OCI-LY1 (cell line): Measurements from ENCODE around the gene PGC.

Source experiments
- H2AFZ ChIP-seq: fragments of 200-600 bp; sonication (generic), shearing (Covaris generic); 2 replicates; pipeline ENCODE4 v1.6.0; 2014; ENCODE audit warnings: antibody characterized with exemption, mild to moderate bottlenecking, low read length
- H3F3A ChIP-seq: fragments of 200-600 bp; sonication (generic), shearing (Covaris generic); 2 replicates; pipeline ENCODE4 v1.6.0; 2014; ENCODE audit warnings: mild to moderate bottlenecking, antibody characterized with exemption, low read length, moderate library complexity; ENCODE audit not compliant: insufficient read depth
- H3K27ac ChIP-seq: fragments of 200-600 bp; sonication (generic); 2 replicates; pipeline ENCODE4 v1.5.1; 2014; ENCODE audit warnings: low read length, mixed run types, mild to moderate bottlenecking, low read depth; ENCODE audit not compliant: poor library complexity, severe bottlenecking
- H3K27me3 ChIP-seq: fragments of 200-600 bp; sonication (generic); 2 replicates; pipeline ENCODE4 v1.6.0; 2014; ENCODE audit warnings: antibody characterized with exemption, mild to moderate bottlenecking, low read length, moderate library complexity; ENCODE audit not compliant: insufficient read depth
- H3K36me3 ChIP-seq: fragments of 200-600 bp; sonication (generic); 2 replicates; pipeline ENCODE4 v1.6.1; 2014; ENCODE audit warnings: mild to moderate bottlenecking, antibody characterized with exemption, low read length, moderate library complexity, mixed read lengths; ENCODE audit not compliant: insufficient read depth
- H3K4me1 ChIP-seq: fragments of 200-600 bp; sonication (generic); 2 replicates; pipeline ENCODE4 v1.5.1; 2014; ENCODE audit warnings: mild to moderate bottlenecking, low read length, moderate library complexity; ENCODE audit not compliant: insufficient read depth, severe bottlenecking
- H3K4me2 ChIP-seq: fragments of 200-600 bp; sonication (generic), shearing (Covaris generic); 2 replicates; pipeline ENCODE4 v1.6.1; 2014; ENCODE audit warnings: low read length
- H3K4me3 ChIP-seq: fragments of 200-600 bp; sonication (generic); 2 replicates; pipeline ENCODE4 v1.5.1; 2014; ENCODE audit warnings: low read length, low read depth, mild to moderate bottlenecking, mixed read lengths; ENCODE audit not compliant: poor library complexity, severe bottlenecking
- H3K79me2 ChIP-seq: fragments of 200-600 bp; shearing (Covaris generic); 2 replicates; pipeline ENCODE4 v1.6.1; 2016; ENCODE audit warnings: mixed run types, low read length, mixed read lengths; ENCODE audit not compliant: insufficient read depth
- H3K9ac ChIP-seq: fragments of 200-600 bp; sonication (generic), shearing (Covaris generic); 2 replicates; pipeline ENCODE4 v1.6.1; 2014; ENCODE audit warnings: mild to moderate bottlenecking, low read length, mixed read lengths
- H3K9me2 ChIP-seq: fragments of 200-600 bp; sonication (generic), shearing (Covaris generic); 2 replicates; pipeline ENCODE4 v1.6.1; 2014; ENCODE audit warnings: low read depth, mild to moderate bottlenecking, low read length, mixed read lengths
- H3K9me3 ChIP-seq: fragments of 200-600 bp; shearing (Covaris generic); 2 replicates; pipeline ENCODE4 v1.6.1; 2014; ENCODE audit warnings: low read length, mixed read lengths
- H4K20me1 ChIP-seq: fragments of 200-600 bp; sonication (generic), shearing (Covaris generic); 2 replicates; pipeline ENCODE4 v1.6.0; 2016; ENCODE audit warnings: mild to moderate bottlenecking, low read length; ENCODE audit not compliant: insufficient read depth
- CTCF ChIP-seq: fragments of 200-600 bp; sonication (generic), shearing (Covaris generic); IDR thresholded peaks from 2 replicates; pipeline ENCODE4 v1.5.1; 2017; ENCODE audit warnings: mild to moderate bottlenecking, antibody characterized with exemption, low read length, moderate library complexity, mixed read lengths
- EZH2 ChIP-seq: fragments of 200-600 bp; sonication (generic), shearing (Covaris generic); IDR thresholded peaks from 2 replicates; pipeline ENCODE4 v1.8.0; 2017; ENCODE audit warnings: borderline replicate concordance, mixed run types, mild to moderate bottlenecking, antibody characterized with exemption, low read length, moderate library complexity, mixed read lengths

PGC gene

DNA sequence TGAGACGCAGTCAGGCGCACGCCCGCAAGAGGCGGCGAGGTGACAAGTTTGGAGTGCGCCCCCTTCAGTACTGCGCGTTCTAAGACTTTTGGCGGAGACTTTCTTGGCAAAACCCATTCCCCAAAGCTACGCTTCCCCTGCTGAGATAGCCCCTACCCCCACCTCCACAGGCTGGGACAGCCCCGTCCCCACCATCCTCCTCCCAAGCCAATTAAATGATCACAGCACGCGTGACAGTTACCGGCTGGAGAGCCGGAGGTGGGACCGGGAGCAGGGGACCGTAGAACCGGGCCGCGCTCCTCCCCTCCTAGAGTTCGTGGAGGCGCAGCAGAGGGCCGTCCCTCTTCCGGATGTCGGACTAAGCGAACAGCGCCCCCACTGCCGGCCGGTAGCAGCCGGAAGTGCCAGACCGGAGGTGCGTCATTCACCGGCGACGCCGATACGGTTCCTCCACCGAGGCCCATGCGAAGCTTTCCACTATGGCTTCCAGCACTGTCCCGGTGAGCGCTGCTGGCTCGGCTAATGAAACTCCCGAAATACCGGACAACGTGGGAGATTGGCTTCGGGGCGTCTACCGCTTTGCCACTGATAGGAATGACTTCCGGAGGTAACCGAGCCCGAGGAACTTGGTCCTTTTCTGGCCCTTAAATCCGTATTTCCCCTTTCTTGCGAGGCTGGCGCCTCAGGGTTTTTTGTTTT lies 40.2 kb upstream of the PGC start, which contains the start of gene TOMM6:
TSS of gene TOMM6 (plus strand) at position 476 of the 699 bp plus-strand sequence. CDS start at position 480, 4 bp downstream.
- H3K27me3 ChIP-seq, result no peaks in the 10 kb centered on the region
- H4K20me1 ChIP-seq, result no peaks in the 10 kb centered on the region

DNA sequence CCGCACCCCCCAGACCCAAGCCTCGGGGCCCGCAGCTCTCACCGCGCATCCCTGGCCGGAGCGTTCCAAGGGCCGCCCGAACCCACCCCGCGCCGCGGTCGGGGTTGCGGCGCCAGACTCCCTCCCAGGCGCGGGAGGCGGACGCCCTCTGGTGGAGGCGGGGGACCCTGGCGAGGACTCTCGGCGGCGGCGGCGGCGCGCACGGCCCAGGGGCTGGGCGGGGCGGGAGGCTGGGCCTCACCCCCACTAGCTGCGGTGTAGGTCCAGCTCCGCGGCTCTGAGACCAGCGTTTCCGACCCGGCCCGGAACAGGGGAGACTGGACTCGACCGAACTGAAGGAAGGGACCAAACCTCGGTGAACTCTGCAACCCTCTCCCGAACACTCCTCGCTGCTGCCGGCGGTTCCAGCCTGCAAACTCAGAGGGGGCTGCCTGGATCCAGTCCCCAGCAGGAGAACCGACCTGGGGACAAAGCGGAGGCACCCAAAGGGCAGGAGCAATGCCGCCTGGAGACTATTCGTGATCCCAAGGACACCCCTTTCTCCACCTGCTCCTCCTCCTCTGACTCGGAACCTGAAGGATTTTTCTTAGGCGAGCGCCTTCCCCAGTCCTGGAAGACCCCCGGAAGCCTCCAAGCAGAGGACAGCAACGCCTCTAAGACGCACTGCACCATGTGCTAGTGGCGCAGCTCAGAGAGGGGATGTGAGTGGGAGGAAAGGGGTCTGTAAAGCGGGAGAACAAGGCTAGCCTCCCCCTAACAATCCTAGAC lies 39.4 kb upstream of the PGC start:
- TF ChIP-seq EZH2, result no peak
- peak; percentile 68 for TF ChIP-seq CTCF
- Histone ChIP-seq H3K79me2 (peaks cover 10% of the 10 kb centered on the region), H3K27ac (peak overlapping the region; percentile 73), H3K4me1 (peaks cover 18% of the 10 kb centered on the region), H3K9ac (peak overlapping the region; percentile 99), H4K20me1 (no peaks in the 10 kb centered on the region), H3K9me3 (no peaks in the 10 kb centered on the region), H3F3A (no peaks in the 10 kb centered on the region), H3K4me3 (peak overlapping the region; percentile 98), H3K9me2 (no peaks in the 10 kb centered on the region), H3K36me3 (peaks cover 27% of the 10 kb centered on the region), H3K27me3 (no peaks in the 10 kb centered on the region), H3K4me2 (peak overlapping the region; percentile 82), H2AFZ (no peak overlapping the region)

More for the DNA sequence above, 40.2 kb upstream of the PGC start, which contains the start of gene TOMM6:
- Histone ChIP-seq H3K4me1 (peaks cover 18% of the 10 kb centered on the region), H3K4me2 (peak within 1 kb of the TSS; percentile 82), H3F3A (no peaks in the 10 kb centered on the region), H3K36me3 (peaks cover 34% of the 10 kb centered on the region), H3K9ac (peak within 1 kb of the TSS; percentile 99), H3K27ac (peak within 1 kb of the TSS; percentile 73), H3K79me2 (peaks cover 10% of the 10 kb centered on the region), H3K9me3 (no peaks in the 10 kb centered on the region), H2AFZ (no peak within 1 kb of the TSS), H3K9me2 (no peaks in the 10 kb centered on the region), H3K4me3 (peak within 1 kb of the TSS; percentile 98)
- TF ChIP-seq EZH2, result no peak
- TF ChIP-seq CTCF, result peak; percentile 88; the same call in 1 of the 2 replicates

DNA sequence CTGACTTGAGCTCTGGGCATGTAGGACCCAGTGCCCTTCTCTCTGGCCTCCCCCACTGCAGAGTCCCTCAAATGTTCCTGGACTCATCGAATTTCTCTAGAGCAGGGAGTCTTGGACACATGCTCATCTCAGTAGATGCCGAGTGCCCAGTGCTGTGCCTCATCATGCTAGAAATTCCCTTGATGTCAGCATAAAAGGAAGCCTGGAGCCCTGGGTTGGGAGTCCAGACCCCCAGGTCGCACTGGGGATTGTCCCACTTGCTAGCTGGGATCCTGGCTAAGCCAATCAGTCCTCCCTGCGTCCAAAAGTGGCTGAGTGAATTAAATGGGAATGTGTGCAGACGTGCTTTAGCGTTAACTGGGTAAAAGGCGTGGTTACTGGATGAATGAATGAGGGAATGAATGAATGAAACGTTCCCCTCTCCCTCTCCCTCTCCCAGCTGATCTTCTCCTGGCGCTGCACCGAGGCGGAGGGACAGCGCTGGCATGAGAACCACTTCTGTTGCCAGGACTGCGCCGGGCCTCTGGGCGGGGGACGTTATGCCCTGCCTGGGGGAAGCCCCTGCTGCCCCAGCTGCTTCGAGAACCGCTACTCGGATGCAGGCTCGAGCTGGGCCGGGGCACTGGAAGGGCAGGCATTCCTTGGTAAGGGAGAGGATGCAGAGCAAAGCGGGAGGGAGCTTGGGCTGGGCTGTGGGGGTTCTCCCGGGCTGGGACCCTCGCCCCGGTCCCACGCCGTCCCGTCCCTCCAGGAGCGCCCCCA lies 38.7 kb upstream of the PGC start:
- Histone ChIP-seq H3K9me3 (no peaks in the 10 kb centered on the region), H3K79me2 (peaks cover 10% of the 10 kb centered on the region), H3K4me1 (peaks cover 20% of the 10 kb centered on the region), H4K20me1 (no peaks in the 10 kb centered on the region), H3K9ac (peak overlapping the region; percentile 99), H3F3A (no peaks in the 10 kb centered on the region), H3K27ac (no peak overlapping the region), H3K27me3 (0 out of 2 replicates have a peak, but pooled peaks cover 4% of the 10 kb centered on the region), H3K4me3 (peak overlapping the region; percentile 98), H3K36me3 (peaks cover 20% of the 10 kb centered on the region), H3K4me2 (peak overlapping the region; percentile 82), H2AFZ (no peak overlapping the region), H3K9me2 (no peaks in the 10 kb centered on the region)
- TF ChIP-seq EZH2, result no peak
- no peak for TF ChIP-seq CTCF
